DND-41 (cell line): ENCODE data around the gene CRTAC1.

Experiments used
- EZH2 ChIP-seq: IDR thresholded peaks from 3 replicates; pipeline ENCODE4 v1.6.1; 2012; ENCODE audit warnings: borderline replicate concordance, low read depth, mild to moderate bottlenecking, moderate library complexity, low read length, inconsistent platforms; ENCODE audit not compliant: severe bottlenecking
- TF ChIP-seq, protein P1 (sequence below): IDR thresholded peaks from 2 replicates; pipeline ENCODE4 v1.5.1; 2012; ENCODE audit warnings: borderline replicate concordance, low read length, moderate library complexity, mild to moderate bottlenecking; ENCODE audit not compliant: poor library complexity, severe bottlenecking; ENCODE audit errors: extremely low read depth

DNA sequence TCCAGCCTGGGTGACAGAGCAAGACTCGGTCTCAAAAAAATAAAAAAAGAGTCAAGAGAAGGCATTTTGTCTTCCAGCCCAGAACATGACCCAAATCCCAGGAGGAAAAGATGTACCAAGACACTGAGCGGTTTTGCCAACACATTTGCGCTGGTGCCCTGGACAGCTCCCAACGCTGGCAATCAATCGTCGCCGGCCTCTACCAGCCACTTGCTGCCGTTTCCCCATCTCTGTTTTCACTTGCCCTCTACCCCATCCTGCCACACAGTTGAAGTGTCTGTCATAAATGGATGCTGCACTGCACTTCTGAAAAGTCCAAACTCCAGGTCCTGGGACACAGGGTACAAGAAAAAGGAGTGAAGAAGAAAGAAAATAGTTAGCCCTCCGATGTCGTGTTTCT lies 29.7 kb upstream of the CRTAC1 start:
- TF ChIP-seq, protein P1, sequence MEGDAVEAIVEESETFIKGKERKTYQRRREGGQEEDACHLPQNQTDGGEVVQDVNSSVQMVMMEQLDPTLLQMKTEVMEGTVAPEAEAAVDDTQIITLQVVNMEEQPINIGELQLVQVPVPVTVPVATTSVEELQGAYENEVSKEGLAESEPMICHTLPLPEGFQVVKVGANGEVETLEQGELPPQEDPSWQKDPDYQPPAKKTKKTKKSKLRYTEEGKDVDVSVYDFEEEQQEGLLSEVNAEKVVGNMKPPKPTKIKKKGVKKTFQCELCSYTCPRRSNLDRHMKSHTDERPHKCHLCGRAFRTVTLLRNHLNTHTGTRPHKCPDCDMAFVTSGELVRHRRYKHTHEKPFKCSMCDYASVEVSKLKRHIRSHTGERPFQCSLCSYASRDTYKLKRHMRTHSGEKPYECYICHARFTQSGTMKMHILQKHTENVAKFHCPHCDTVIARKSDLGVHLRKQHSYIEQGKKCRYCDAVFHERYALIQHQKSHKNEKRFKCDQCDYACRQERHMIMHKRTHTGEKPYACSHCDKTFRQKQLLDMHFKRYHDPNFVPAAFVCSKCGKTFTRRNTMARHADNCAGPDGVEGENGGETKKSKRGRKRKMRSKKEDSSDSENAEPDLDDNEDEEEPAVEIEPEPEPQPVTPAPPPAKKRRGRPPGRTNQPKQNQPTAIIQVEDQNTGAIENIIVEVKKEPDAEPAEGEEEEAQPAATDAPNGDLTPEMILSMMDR: no peak
- no peak for TF ChIP-seq EZH2
